NCI-H2081 treated with DMSO at 0.1 percent for 48 hours (cell line): ENCODE measurements around the gene CD63.

Experiments
- DNase-seq: peaks from one replicate; lab custom pipeline; 2025; lab: John Stamatoyannopoulos, UW

CD63 gene

DNA sequence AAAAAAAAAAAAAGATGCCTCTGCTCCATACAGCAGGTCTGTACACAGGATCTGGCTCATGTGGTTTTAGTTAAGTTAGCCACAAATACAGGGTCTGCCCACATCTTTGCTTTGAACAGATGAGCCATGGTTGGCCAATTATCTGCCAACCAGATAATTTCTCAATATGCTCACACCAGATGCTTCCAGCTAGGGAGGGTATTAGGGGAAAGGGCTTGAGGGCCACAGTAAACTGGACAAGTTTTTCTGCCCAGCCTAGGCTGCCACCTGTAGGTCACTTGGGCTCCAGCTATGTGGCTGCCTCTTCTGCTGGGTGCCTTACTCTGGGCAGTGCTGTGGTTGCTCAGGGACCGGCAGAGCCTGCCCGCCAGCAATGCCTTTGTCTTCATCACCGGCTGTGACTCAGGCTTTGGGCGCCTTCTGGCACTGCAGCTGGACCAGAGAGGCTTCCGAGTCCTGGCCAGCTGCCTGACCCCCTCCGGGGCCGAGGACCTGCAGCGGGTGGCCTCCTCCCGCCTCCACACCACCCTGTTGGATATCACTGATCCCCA lies 7.8 kb downstream of the CD63 start:
- no peak for DNase-seq

DNA sequence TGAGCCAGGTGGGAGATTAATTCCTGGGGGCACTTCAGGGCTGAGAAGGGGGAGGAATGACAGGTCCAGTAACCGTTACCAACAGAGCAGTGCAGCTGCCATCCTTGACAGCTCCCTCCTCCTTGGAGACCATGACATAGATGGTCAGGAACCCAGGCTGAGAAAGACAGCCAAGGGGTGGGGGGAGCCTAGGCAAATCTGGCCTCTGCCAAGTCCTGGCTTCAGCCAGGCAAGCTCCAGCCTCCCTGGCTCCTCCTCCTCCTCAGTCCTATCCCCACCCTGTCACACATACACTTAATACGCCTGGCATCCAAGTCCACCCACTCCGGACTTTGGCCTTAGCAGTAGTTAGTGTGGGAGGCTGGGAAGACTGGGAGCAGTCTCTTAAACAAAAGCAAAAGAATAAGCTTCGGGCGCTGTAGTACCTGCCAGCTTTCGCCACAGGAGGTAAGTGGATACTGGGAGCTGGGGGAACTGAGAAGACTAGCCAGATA lies 8.7 kb downstream of the CD63 start, which contains the start of gene RDH5:
TSS of gene RDH5 (plus strand) at position 323 of the 494 bp plus-strand sequence. CDS start 792 bp downstream, outside the sequence.
- no peak for DNase-seq

DNA sequence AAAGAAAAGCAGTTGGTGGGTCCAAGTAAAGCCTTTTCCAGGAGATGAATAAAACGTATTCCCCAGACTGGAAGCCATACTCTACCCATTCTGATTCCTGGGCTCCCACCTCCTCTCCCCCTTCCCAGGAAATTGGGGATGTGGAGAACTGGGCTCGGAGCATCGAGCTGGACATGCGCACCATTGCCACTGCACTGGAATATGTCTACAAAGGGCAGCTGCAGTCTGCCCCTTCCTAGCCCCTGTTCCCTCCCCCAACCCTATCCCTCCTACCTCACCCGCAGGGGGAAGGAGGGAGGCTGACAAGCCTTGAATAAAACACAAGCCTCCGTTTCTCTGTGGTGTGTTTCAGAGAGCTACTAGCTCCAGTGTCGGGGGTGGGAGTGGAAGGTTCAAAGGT lies 9.4 kb downstream of the CD63 start:
- DNase-seq: no peak

DNA sequence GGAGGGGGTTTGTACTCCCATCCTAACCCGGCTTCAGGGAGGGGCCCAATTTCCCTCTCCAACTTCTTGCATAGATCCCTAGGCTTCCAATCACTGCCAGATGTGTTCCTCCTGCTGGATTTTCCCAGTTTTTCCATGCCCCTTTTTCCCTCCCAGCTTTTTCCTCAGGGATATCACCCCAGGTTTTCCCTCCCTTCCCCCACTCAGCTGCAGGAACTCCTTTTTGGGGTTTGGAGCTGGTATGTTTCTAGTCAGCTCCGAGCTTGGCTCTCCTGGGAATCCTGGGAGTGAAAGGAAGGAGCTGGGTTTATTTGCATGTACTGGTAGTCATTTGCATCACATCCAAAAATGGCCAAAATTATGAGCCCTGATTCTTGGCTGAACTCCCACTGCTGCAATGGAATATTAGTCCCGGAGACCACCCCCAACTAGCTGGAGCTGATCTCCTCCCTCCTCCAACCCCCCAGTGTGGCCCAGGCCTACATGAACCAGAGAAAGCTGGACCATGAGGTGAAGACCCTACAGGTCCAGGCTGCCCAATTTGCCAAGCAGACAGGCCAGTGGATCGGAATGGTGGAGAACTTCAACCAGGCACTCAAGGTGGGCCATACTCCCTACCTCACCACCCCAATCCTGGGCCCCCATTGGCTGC lies 10.1 kb downstream of the CD63 start:
- DNase-seq: no peak

- no peak for DNase-seq
Observed at GRCh38 chr12:55718015-55718414, 10.8 kb downstream of the CD63 start.

- no peak for DNase-seq
Observed at GRCh38 chr12:55717011-55718007, 11.5 kb downstream of the CD63 start.

DNA sequence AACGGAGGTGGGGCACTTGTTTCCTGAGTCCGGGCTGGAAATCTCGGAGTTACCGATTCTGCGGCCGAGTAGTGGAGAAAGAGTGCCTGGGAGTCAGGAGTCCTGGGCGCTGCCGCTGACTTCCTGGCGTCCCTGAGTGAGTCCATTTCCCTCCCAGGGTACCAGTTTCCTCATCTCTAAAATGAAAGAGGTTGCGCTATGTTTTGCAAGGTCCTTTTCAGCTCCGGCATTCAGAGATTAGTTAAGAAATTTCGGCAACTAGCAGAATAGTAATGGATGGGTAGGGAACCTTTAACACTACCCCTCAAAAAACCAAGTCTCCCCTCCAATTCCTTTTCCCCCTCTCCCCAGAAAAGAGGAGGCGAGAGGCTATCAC lies 12.2 kb downstream of the CD63 start:
- no peak for DNase-seq

DNA sequence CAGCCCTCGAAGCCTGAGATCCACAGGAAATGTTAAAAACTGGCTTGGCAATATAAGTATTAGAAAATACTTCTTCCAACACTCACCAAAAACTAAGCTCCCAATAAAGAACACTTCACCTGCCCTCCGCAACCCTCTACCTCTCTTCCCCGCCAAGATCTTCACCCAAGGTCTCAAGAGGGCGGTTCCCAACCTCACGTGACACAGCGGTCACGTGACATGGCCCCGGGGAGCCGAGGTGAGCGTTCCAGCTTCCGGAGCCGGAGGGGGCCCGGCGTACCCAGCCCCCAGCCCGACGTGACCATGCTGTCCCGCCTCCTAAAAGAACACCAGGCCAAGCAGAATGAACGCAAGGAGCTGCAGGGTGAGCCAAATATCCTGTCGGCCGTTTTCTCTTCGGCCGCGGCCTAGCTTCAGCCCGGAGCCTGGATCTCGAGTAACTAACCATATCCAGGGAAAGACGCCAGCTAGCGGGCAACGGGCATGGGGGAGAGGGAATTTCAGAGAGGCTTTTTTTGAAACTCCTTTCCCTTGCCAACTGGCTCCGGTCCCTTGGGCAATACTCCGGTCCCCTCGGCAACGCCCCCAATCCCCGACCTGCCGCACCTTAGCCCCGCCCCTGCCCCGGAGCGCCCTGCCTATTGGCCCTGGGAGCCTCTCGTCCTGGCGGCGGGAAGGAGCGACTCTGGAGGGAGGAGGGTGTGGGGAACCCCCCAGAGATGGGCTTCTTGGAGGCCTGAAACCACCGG lies 12.8 kb downstream of the CD63 start, which contains the start of gene BLOC1S1:
TSS of gene BLOC1S1 (plus strand) at position 214 of the 749 bp plus-strand sequence. CDS start at position 220, 6 bp downstream.
- DNase-seq: peak; percentile 74

- no peak for DNase-seq
Observed at GRCh38 chr12:55715169-55715764, 13.5 kb downstream of the CD63 start.

- no peak for DNase-seq
Observed at GRCh38 chr12:55713721-55714120, 15.1 kb downstream of the CD63 start.

GRCh38 chr12:55712700-55713415 lies 16.0 kb downstream of the CD63 start:
- no peak for DNase-seq

GRCh38 chr12:55711786-55712553 lies 16.8 kb downstream of the CD63 start:
- DNase-seq: no peak

- no peak for DNase-seq
Observed at GRCh38 chr12:55708695-55709233, 20.0 kb downstream of the CD63 start.

- no peak for DNase-seq
Observed at GRCh38 chr12:55707841-55708694, 20.7 kb downstream of the CD63 start, which contains the start of gene ITGA7. Gene ITGA7, minus strand, starts transcription at chr12:55707904. Its CDS starts 222 bp downstream, at chr12:55707682.

GRCh38 chr12:55707219-55707671 lies 21.6 kb downstream of the CD63 start:
- no peak for DNase-seq

GRCh38 chr12:55706568-55707218 lies 22.1 kb downstream of the CD63 start:
- DNase-seq: no peak

- DNase-seq: no peak
Observed at GRCh38 chr12:55705782-55706402, 22.9 kb downstream of the CD63 start.
